Astrocyte of the cerebellum (primary cell): ENCODE data around the gene EPS8.

Source experiments
- DNase-seq: peaks from one replicate; pipeline ENCODE4 v3.0.0-alpha.2; 2011; ENCODE audit warnings: low read depth
- H3K4me3 ChIP-seq: 2 replicates; pipeline ENCODE4 v1.5.1; 2011; ENCODE audit warnings: mild to moderate bottlenecking, low read depth, low read length, moderate library complexity
- CTCF ChIP-seq: IDR thresholded peaks from 2 replicates; pipeline ENCODE4 v1.5.1; 2012; ENCODE audit warnings: low read length, low read depth, moderate library complexity, mild to moderate bottlenecking; ENCODE audit errors: missing control alignments
- in situ Hi-C: cut with HindIII; loops from 2 replicates; pipeline ENCODE4 v1.10.0; 2017; ENCODE audit warnings: low sequenced_read_pairs

Gene EPS8

DNA sequence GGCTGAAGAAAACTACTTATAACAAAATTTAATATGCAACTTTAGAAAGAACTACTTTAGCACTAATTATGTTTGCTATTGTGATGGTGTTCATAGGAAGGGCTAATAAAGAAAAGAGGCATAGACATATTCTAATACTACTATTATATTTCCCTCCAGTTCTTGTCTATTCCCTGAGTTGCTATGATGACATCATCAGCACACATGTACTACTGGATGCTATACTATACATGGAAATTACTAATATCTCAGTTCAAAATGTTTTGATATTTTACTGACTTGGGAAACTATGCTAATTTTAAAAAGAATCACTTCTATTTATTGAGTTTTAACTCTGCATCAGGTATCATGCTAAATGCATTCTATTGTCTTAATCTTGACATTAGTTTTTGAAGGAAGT, 101.6 kb downstream of the EPS8 start:
- in situ Hi-C loops: no loop called here
- no peak for TF ChIP-seq CTCF
- no peak overlapping the region for H3K4me3 ChIP-seq
- DNase-seq: no peak

DNA sequence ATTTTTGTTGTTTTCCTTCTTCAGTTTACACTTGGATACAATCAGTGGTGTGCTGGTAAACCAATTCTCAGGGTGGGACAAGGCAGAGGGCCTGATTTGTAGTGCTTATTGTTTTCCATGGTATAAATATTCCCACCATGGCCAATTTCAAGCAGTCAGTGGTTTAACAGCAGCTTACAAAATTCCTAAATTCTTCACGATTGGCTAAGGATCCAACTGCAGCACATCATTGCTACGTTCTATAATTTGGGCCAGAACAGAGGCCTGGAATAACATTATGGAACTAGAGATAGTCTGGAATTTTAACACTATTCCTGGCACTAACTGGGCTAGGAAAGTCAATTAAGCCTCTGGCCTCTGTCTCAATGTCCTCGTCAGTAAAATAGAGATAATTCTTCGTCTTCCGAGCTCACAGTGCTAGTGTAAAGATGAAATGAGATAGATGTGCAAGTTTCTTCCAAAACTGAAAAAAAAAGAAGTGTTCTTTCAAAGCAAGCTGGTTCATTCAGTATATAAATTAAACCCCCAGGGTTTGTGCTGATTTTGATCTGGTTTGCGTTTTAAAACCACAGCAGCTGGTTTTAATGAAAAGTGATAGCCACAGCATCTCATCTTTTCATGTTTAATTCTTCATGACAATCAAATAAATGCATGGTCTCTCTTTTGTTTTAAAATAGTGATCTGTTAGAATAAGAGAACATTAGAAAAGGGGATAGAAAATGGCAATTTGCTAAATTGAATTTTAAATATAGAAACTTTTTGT, 104.1 kb downstream of the EPS8 start:
- in situ Hi-C loops: no loop called here
- no peak for DNase-seq
- no peak for TF ChIP-seq CTCF
- no peak overlapping the region for H3K4me3 ChIP-seq

- H3K4me3 ChIP-seq: no peak overlapping the region
- in situ Hi-C loops: no loop called here
- no peak for TF ChIP-seq CTCF
- DNase-seq: no peak
Measured at GRCh38 chr12:15682826-15683225, 106.4 kb downstream of the EPS8 start.

GRCh38 chr12:15679151-15679550, 110.0 kb downstream of the EPS8 start:
- no peak overlapping the region for H3K4me3 ChIP-seq
- TF ChIP-seq CTCF: no peak
- DNase-seq: peak; percentile 83
- in situ Hi-C loops: no loop called here

- DNase-seq: no peak
- H3K4me3 ChIP-seq: no peak overlapping the region
- no peak for TF ChIP-seq CTCF
- in situ Hi-C loops: no loop called here
Measured at GRCh38 chr12:15677726-15678201, 111.4 kb downstream of the EPS8 start.

DNA sequence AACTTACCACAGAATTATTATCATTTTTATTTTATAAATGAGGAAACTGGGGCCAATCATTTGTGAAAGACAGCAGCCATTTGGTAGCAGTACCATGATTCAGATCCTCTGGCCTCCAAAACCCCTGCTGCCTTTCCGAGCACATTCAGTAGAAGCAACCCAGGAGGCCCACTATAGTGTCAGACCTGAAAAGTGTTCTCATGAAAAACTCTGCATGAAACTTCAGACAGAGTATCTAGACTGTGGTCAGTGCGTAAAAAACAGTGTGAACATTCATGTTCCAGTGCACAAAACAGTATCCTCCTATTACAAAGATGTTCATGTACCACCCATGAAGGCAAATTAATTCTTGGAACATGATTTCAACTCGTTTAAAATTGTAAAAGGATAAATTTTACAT, 112.0 kb downstream of the EPS8 start:
- TF ChIP-seq CTCF: no peak
- DNase-seq: no peak
- in situ Hi-C loops: no loop called here
- H3K4me3 ChIP-seq: no peak overlapping the region
